Measurements from ENCODE around the gene ACR. TPM values are rescaled to one million over a fixed set of nuclear protein-coding genes. Genes with fewer than 3 reads are reported as not detected.
"Not testable (repeated sequence)": the region's sequence is repeated elsewhere in the genome, so short reads cannot be mapped to it uniquely, and the experiment has no call there.

ACR gene
- total RNA-seq, 4 donors from 2014 or later, result not detected

DNA sequence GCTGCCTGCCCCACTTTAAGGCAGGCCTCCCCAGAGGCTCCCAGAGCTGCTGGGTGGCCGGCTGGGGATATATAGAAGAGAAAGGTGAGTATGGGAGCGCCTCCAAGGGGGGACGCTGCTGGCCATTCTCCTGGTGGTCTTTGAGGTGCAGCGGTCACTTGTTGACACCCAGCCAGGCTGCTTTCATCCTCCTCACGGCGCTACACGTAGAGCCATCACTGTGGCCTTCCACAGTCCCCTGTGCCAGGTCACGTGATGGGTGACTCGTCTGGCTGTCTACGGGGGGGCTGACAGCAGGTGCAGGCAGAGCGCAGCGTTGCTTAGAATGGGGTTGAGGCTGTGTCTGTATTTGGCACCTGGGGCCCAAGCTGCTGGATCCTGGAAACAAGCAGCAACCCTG lies 1.9 kb downstream of the ACR start:
- Histone ChIP-seq H3K9me3 (no peaks in the 10 kb centered on the region), H3K4me3 (no peak overlapping the region), H3K4me1 (no peaks in the 10 kb centered on the region), H3K27ac (no peak overlapping the region), H3K36me3 (no peaks in the 10 kb centered on the region), H3K27me3 (peaks cover 2% of the 10 kb centered on the region)
- TF ChIP-seq POLR2A (IDR thresholded peaks at IDR 0.05), result no peak
- 81% methylated on average over 12 of the region's 12 CpGs for WGBS
- no peak for DNase-seq (ENCODE audit: low spot score in 2 of 2)

DNA sequence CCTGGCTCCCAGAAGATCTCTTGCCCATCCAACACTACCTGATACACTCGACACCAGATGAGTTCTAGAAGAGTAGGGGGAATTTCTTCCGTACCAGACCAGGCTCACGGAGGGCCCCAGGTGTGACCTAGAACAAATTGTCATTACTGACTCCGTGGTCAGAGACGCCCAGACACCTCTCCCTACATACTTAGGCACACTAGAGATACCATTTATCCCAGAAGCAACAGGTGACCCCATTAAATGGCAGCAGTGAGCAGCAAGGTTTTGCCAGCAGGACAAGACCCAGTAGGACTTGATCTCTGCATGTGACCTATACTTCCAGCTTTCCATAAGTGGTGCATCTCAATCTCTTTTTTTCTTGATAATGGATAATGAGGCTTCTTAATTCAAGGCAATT lies 2.7 kb downstream of the ACR start:
- not testable (repeated sequence) for H3K4me3 ChIP-seq; H3K4me1 ChIP-seq; DNase-seq (ENCODE audit: low spot score in 2 of 2); H3K27me3 ChIP-seq; H3K27ac ChIP-seq; H3K36me3 ChIP-seq; H3K9me3 ChIP-seq
- WGBS, result 96% methylated on average over 5 of the region's 5 CpGs

DNA sequence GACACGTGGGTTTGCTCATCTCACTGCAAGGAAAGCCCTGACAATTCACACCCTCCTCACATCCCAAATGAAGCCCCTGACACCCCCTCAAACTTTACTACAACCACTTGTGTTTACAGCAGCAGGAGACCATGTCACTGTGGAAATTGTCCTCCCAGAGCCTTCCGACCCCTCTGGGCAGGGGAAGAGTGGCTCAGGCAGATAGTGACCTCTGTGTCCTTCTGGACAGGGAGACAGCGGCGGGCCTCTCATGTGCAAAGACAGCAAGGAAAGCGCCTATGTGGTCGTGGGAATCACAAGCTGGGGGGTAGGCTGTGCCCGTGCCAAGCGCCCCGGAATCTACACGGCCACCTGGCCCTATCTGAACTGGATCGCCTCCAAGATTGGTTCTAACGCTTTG lies 6.4 kb downstream of the ACR start:
- H3K9me3 ChIP-seq, result not testable (repeated sequence)
- 67% methylated on average over 3 of the region's 12 CpGs for WGBS

DNA sequence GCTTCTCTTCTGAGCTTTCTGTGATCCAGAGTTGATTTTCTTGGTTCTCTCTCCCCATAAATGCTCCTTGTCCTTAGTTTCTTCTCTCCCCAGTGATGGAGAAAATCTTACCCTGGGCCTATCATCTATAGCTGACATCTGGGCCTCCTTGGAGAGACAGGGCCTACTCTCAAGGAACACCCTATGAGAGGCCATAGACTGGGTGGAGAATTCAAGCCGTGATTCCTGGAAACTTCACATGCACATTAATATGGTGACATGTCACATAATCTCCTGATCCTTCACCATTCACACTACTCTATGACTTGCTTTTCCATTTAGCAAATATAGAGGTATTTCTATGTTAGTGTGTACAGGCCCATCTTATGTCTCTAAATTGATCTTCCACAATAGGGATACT lies 9.5 kb downstream of the ACR start:
- H3K4me1 ChIP-seq; DNase-seq (ENCODE audit: low spot score in 2 of 2); H3K27me3 ChIP-seq; H3K9me3 ChIP-seq; H3K4me3 ChIP-seq; H3K36me3 ChIP-seq; H3K27ac ChIP-seq: not testable (repeated sequence)
- WGBS, result 83% methylated on average over 1 of the region's 1 CpG

More for the DNA sequence above, 6.4 kb downstream of the ACR start:
- not testable (repeated sequence) for H3K4me3 ChIP-seq; H3K4me1 ChIP-seq; H3K27me3 ChIP-seq; DNase-seq (ENCODE audit: low spot score in 2 of 2); H3K36me3 ChIP-seq; H3K27ac ChIP-seq

DNA sequence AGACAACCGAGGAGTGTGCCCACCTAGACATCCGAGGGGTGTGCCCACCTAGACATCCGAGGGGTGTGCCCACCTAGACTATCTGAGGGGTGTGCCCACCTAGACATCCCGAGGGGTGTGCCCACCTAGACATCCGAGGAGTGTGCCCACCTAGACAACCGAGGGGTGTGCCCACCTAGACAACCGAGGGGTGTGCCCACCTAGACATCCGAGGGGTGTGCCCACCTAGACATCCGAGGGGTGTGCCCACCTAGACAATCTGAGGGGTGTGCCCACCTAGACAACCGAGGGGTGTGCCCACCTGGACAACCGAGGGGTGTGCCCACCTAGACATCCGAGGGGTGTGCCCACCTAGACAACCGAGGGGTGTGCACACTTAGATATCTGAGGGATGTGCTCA lies 10.6 kb downstream of the ACR start:
- H3K27ac ChIP-seq; H3K27me3 ChIP-seq; DNase-seq (ENCODE audit: low spot score in 2 of 2); H3K9me3 ChIP-seq; H3K4me1 ChIP-seq; H3K36me3 ChIP-seq; H3K4me3 ChIP-seq: not testable (repeated sequence)
- 52% methylated on average over 4 of the region's 13 CpGs for WGBS

DNA sequence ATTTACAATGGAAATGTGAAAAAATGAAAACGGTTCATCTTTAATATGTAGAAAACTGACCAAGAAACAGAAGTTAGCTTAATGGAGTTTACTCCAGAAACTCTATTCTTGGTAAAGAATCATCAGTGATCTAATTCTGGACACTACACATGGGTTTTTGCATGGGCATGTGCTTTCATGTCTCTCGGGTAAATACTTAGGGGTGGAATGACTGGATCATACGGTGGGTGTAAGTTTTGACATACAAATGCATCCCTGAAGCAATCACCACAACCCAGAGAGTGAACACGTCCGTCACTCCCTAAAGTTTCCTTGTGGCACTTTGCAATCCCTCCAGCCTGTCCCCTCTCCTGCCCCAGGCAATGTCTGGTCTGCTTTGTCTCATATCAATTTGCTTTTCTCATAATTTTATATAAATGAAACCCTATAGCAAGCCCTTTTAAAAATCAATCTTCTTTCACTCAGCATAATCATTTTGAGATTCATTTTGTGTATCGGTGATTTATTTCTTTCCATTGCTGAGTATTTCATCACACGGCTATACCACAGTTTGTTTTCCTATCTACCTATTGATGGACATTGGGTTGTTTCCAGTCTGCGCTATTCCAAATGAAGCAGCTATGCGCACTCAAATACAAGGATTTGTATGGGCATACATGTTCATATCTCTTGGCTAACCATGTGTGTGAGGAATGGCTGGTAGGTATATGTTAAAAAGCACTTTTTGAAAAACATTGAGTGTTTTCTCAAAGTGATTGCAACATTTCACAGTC lies 11.5 kb downstream of the ACR start:
- not testable (repeated sequence) for H3K36me3 ChIP-seq; H3K4me1 ChIP-seq; DNase-seq (ENCODE audit: low spot score in 2 of 2); H3K27ac ChIP-seq; H3K27me3 ChIP-seq; H3K4me3 ChIP-seq; H3K9me3 ChIP-seq
- WGBS, result 65% methylated on average over 9 of the region's 9 CpGs

DNA sequence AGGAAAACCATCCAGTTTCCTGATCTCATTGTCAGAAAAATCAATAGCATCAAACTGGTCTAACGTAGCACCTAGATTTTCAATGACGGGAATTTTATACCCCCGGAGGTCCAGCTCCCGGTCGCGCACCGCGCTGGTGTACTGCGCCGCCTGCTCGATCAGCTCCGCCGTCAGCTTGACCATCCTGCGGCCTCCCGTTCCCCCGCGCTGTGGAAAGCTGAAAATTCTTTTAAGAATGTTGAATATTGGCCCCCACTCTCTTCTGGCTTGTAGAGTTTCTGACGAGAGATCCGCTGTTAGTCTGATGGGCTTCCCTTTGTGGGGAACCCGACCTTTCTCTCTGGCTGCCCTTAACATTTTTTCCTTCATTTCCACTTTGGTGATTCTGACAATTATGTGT lies 17.2 kb downstream of the ACR start:
- whole genome bisulfite sequencing, result 94% methylated on average over 20 of the region's 20 CpGs
- H3K4me1 ChIP-seq; H3K4me3 ChIP-seq; H3K27ac ChIP-seq; H3K36me3 ChIP-seq; DNase-seq (ENCODE audit: low spot score in 2 of 2); H3K9me3 ChIP-seq; H3K27me3 ChIP-seq: not testable (repeated sequence)

DNA sequence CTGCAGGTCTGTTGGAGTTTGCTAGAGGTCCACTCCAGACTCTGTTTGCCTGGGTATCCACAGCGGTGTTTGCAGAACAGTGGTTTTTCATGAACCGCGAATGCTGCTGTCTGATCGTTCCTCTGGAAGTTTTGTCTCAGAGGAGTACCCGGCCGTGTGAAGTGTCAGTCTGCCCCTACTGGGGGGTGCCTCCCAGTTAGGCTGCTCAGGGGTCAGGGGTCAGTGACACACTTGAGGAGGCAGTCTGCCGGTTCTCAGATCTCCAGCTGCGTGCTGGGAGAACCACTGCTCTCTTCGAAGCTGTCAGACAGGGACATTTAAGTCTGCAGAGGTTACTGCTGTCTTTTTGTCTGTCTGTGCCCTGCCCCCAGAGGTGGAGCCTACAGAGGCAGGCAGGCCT lies 18.4 kb downstream of the ACR start:
- not testable (repeated sequence) for H3K9me3 ChIP-seq; DNase-seq (ENCODE audit: low spot score in 2 of 2); H3K4me1 ChIP-seq; H3K27me3 ChIP-seq; H3K27ac ChIP-seq; H3K36me3 ChIP-seq
- no CpG with 5 or more reads among the region's 9 CpGs for whole genome bisulfite sequencing
- peak overlapping the region; percentile 57 for H3K4me3 ChIP-seq

DNA sequence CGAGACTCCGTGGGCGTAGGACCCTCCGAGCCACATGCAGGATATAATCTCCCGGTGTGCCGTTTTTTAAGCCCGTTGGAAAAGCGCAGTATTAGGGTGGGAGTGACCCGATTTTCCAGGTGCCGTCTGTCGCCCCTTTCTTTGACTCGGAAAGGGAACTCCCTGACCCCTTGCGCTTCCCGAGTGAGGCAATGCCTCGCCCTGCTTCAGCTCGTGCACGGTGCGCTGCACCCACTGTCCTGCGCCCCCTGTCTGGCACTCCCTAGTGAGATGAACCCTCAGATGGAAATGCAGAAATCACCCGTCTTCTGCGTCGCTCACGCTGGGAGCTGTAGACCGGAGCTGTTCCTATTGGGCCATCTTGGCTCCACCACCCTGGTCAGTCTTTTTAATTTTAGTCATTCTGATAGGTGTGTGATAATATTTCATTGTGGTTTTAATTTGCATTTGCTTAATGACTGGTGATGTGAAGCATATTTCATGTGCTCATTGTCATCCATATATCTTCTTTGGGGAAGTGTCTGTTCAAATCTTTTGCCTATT lies 19.0 kb downstream of the ACR start:
- peak in 1 of 2 donors; percentile 60 for DNase-seq (ENCODE audit: low spot score in 2 of 2)
- not testable (repeated sequence) for H3K9me3 ChIP-seq, H3K4me1 ChIP-seq, H3K27me3 ChIP-seq, H3K36me3 ChIP-seq
- Histone ChIP-seq H3K4me3 (peak overlapping the region; percentile 57), H3K27ac (peak overlapping the region; percentile 60)
- 5% methylated on average over 15 of the region's 24 CpGs for WGBS
- TF ChIP-seq, protein P1, sequence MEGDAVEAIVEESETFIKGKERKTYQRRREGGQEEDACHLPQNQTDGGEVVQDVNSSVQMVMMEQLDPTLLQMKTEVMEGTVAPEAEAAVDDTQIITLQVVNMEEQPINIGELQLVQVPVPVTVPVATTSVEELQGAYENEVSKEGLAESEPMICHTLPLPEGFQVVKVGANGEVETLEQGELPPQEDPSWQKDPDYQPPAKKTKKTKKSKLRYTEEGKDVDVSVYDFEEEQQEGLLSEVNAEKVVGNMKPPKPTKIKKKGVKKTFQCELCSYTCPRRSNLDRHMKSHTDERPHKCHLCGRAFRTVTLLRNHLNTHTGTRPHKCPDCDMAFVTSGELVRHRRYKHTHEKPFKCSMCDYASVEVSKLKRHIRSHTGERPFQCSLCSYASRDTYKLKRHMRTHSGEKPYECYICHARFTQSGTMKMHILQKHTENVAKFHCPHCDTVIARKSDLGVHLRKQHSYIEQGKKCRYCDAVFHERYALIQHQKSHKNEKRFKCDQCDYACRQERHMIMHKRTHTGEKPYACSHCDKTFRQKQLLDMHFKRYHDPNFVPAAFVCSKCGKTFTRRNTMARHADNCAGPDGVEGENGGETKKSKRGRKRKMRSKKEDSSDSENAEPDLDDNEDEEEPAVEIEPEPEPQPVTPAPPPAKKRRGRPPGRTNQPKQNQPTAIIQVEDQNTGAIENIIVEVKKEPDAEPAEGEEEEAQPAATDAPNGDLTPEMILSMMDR (IDR thresholded peaks at IDR 0.05), result peak; percentile 11 to 41

DNA sequence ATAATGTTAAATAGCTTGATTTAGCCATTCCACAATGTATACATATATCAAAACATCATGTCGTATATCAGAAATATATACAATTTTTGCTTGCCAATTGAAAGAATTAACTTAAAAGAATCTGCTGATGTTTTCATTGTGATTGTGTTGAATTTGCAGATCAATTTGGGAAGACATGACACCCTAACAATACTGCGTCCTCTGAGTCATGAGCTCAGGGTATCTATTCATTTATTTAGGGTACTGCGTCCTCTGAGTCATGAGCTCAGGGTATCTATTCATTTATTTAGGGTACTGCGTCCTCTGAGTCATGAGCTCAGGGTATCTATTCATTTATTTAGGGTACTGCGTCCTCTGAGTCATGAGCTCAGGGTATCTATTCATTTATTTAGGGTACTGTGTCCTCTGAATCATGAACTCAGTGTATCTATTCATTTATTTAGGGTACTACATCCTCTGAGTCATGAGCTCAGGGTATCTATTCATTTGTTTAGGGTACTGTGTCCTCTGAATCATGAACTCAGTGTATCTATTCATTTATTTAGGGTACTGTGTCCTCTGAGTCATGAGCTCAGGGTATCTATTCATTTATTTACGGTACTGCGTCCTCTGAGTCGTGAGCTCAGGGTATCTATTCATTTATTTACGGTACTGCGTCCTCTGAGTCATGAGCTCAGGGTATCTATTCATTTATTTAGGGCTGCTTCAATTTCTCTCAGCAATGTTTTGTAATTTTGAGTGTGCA lies 21.8 kb downstream of the ACR start:
- not testable (repeated sequence) for H3K4me3 ChIP-seq; H3K36me3 ChIP-seq; DNase-seq (ENCODE audit: low spot score in 2 of 2); H3K9me3 ChIP-seq; H3K4me1 ChIP-seq; H3K27ac ChIP-seq; H3K27me3 ChIP-seq
- 62% methylated on average over 10 of the region's 10 CpGs for WGBS

DNA sequence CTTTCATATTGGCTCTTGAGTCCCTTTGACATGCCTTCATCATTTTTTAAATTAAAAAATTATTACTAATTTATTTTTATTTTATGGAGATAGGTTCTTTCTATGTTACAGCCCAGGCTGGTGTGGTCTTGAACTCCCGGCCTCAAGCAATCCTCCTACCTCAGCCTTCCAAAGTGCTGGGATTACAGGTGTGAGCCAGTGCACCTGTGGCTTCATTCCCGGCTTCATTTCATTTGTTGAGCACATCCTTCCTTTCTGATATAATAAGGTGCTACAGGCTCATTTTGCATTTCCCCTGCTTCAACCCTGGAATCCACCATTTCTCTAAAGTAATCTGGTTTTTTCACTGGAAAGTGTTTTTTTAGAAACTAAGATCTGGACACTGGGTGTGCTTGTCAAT lies 23.8 kb downstream of the ACR start:
- H3K4me3 ChIP-seq; DNase-seq (ENCODE audit: low spot score in 2 of 2): not testable (repeated sequence)
- 88% methylated on average over 2 of the region's 2 CpGs for WGBS

DNA sequence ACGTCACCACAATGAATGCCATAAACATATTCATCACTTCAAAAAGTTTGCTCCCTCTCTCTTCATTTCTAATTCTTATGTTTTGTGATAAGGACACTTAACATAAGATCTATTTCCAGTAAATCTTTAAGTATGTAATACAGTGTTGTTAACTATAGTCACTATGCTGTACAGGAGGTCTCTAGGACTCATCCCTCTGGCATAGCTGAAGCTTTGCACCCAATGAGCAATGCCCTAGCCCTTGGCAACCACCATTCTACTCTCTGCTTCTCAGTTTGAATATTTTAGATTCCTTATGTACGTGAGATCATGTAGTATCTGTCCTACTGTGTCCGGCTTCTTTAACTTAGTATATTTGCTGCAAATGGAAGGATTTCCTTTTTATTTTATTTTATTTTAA lies 26.3 kb downstream of the ACR start:
- H3K4me3 ChIP-seq; H3K27ac ChIP-seq; H3K36me3 ChIP-seq; H3K27me3 ChIP-seq; H3K4me1 ChIP-seq; H3K9me3 ChIP-seq; DNase-seq (ENCODE audit: low spot score in 2 of 2): not testable (repeated sequence)
- 73% methylated on average over 3 of the region's 3 CpGs for WGBS

More for the DNA sequence above, 23.8 kb downstream of the ACR start:
- H3K9me3 ChIP-seq, H3K27ac ChIP-seq, H3K36me3 ChIP-seq, H3K27me3 ChIP-seq, H3K4me1 ChIP-seq: not testable (repeated sequence)
